Large intestine (tissue), 3 donors: ENCODE results near the gene CKAP2. TPM values are rescaled to one million over a fixed set of nuclear protein-coding genes. Genes with fewer than 3 reads are reported as not detected.
"Not testable (repeated sequence)": the region's sequence is repeated elsewhere in the genome, so short reads cannot be mapped to it uniquely, and the experiment has no call there.

ENCODE experiments used
- DNase-seq, 2 donors: peaks; one replicate each; pipeline versions ENCODE4 v3.0.0 to v3.0.0-alpha.2; 2013
- H3K27ac ChIP-seq: one replicate; pipeline ENCODE4 v1.5.1; 2013; ENCODE audit warnings: low read length
- H3K27me3 ChIP-seq: 2 replicates; pipeline ENCODE4 v1.6.1; 2013; ENCODE audit warnings: low read length; ENCODE audit not compliant: control insufficient read depth, insufficient read depth
- H3K36me3 ChIP-seq: 2 replicates; pipeline ENCODE4 v1.6.1; 2013; ENCODE audit warnings: low read length; ENCODE audit not compliant: control insufficient read depth, insufficient read depth
- H3K4me1 ChIP-seq: one replicate; pipeline ENCODE4 v1.6.1; 2013; ENCODE audit warnings: low read length; ENCODE audit not compliant: control insufficient read depth, insufficient read depth
- H3K4me3 ChIP-seq: one replicate; pipeline ENCODE4 v1.5.1; 2013; ENCODE audit warnings: low read length
- H3K9me3 ChIP-seq: one replicate; pipeline ENCODE4 v1.6.1; 2013; ENCODE audit warnings: mild to moderate bottlenecking, low read depth, low read length, moderate library complexity; ENCODE audit not compliant: control insufficient read depth
- WGBS: methylation state at CpG from one replicate; pipeline ENCODE4 v1.1.5; 2013; ENCODE audit warnings: low lambda C conversion rate; ENCODE audit not compliant: insufficient coverage; 5-methylcytosine and 5-hydroxymethylcytosine counted together
- polyA plus RNA-seq: library from polyadenylated mRNA; unstranded; fragments of 120-200 nt; gene quantifications from one replicate; pipeline ENCODE4 v1.2.1, GENCODE V29; 2013

The CKAP2 gene
- polyA plus RNA-seq, 1 donor, result 30.1 TPM

DNA sequence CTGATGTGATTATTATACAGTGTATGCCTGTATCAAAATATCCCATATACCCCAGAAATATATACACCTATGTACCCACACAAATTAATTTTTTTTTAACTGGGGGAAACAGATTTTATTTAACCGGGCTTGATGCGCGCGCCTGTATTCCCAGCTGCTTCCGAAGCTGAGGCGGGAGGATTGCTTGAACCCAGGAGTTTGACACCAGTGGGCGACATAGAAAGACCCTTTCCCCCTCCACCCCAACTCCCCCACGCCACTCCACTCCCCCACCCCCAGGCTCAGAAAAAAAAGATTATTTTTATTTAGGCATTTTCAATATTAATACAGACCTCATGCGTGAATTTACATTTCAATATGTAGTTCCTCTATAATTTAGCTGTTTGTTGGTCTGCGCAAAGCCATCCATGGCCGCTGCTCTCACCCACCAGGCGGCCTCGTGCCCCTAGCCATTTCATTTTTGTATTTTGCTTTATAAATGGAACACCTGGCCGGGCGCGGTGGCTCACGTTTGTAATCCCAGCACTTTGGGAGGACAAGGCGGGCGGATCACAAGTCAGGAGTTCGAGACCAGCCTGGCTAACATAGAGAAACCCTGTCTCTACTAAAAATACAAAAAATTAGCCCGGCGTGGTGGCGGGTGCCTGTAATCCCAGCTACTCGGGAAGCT, 4.0 kb upstream of the CKAP2 start:
- no CpG with 5 or more reads among the region's 24 CpGs for WGBS
- no peak overlapping the region for H3K27ac ChIP-seq

DNA sequence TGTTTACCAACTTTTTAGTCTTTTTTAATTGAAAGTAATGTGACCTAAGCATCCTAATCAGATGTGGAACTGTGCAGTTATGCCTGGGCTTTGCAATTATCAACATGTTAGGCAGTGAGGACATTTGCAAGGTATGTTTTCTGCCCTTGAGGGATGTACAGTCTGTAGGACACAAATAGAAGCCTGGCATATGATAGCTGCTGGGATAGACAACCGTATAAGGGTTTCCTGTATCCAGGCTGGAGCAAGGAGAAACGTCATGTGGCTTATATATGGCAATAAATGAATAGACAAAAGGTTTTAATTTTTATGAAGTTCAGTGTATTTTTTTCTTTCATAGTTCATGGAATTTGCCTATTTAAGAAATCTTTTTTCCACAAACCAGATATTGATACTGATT, 2.8 kb upstream of the CKAP2 start:
- no peaks in the 10 kb centered on the region for H3K9me3 ChIP-seq
- 100% methylated on average over 1 of the region's 2 CpGs for whole genome bisulfite sequencing

More for the DNA sequence above, 4.0 kb upstream of the CKAP2 start:
- H3K4me1 ChIP-seq, result peaks cover 8% of the 10 kb centered on the region
- DNase-seq, result no peak
- H3K4me3 ChIP-seq, result no peak overlapping the region
- H3K36me3 ChIP-seq, result no peaks in the 10 kb centered on the region
- no peaks in the 10 kb centered on the region for H3K9me3 ChIP-seq
- no peaks in the 10 kb centered on the region for H3K27me3 ChIP-seq

DNA sequence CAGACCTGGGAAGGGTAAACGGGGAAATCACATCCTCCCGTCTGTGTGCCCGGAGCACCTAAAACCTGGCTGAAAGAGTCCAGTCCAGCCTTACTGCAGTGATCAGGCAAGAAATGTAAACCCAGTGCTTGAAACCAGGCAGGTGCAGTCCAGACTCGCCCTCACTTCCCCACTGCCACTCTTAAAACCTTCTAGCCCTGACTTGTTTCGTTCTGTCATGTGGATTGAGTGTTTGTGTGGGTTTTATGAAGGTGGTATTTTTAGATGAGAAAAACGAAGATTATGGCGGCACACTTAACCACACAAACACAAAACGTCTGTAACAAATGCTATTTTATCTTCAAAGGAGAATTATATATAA, 839 bp upstream of the CKAP2 start:
- Histone ChIP-seq H3K27ac (peak overlapping the region; percentile 93), H3K36me3 (peaks cover 3% of the 10 kb centered on the region), H3K4me3 (peak overlapping the region; percentile 61), H3K27me3 (no peaks in the 10 kb centered on the region), H3K4me1 (peaks cover 7% of the 10 kb centered on the region), H3K9me3 (no peaks in the 10 kb centered on the region)
- DNase-seq, result peak; percentile 16 to 55
- whole genome bisulfite sequencing, result 27% methylated on average over 3 of the region's 8 CpGs

More for the DNA sequence above, 2.8 kb upstream of the CKAP2 start:
- no peak for DNase-seq
- H3K27ac ChIP-seq, result no peak overlapping the region
- H3K4me3 ChIP-seq, result no peak overlapping the region
- no peaks in the 10 kb centered on the region for H3K27me3 ChIP-seq
- H3K36me3 ChIP-seq, result peaks cover 3% of the 10 kb centered on the region
- H3K4me1 ChIP-seq, result peaks cover 11% of the 10 kb centered on the region

DNA sequence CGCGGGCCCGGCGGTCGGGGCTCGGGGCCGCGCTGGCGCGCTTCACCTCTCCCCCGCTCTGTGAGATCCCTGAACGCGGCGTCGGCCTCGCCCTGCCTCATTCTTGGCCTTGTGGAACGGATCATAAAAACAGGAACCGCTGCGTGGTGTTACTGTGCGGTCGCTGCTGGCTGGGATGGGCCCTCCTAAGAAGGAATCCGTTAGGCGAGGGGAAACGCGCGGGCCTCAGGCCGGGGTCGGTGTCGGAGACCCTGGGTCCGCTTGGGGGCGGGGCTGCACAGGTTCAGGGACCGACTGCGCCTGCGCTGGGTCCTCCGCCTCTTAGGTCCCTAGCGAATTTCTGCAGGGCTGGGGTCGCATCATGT, 381 bp downstream of the CKAP2 start:
- peak; percentile 72 to 83 for DNase-seq
- no CpG with 5 or more reads among the region's 37 CpGs for WGBS

DNA sequence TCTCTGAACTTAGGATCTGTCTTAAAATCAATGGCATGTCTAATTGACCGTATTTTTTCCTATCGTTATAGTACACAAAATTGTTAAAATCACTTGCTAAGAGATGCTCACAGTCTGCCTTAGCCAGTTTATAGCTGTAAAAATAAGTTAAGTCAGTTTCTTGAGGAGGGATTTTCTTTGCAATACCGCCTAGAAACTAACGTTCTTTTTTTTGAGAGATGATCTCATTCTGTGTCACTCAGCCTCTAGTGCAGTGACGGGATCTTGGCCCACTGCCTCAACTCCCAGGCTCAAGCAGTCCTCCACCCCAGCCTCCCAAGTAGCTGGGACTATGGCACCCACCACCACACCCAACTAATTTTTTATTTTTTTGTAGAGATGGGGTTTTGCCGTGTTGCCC, 4.4 kb downstream of the CKAP2 start:
- Histone ChIP-seq H3K4me3 (no peak overlapping the region), H3K4me1 (peaks cover 3% of the 10 kb centered on the region), H3K9me3 (no peaks in the 10 kb centered on the region), H3K36me3 (peaks cover 27% of the 10 kb centered on the region), H3K27ac (no peak overlapping the region), H3K27me3 (no peaks in the 10 kb centered on the region)
- no peak for DNase-seq
- WGBS, result 100% methylated on average over 2 of the region's 6 CpGs

More for the DNA sequence above, 381 bp downstream of the CKAP2 start:
- peaks cover 4% of the 10 kb centered on the region for H3K36me3 ChIP-seq
- H3K4me1 ChIP-seq, result peaks cover 7% of the 10 kb centered on the region
- H3K4me3 ChIP-seq, result peak overlapping the region; percentile 61
- H3K9me3 ChIP-seq, result no peaks in the 10 kb centered on the region
- H3K27me3 ChIP-seq, result no peaks in the 10 kb centered on the region
- H3K27ac ChIP-seq, result peak overlapping the region; percentile 93

DNA sequence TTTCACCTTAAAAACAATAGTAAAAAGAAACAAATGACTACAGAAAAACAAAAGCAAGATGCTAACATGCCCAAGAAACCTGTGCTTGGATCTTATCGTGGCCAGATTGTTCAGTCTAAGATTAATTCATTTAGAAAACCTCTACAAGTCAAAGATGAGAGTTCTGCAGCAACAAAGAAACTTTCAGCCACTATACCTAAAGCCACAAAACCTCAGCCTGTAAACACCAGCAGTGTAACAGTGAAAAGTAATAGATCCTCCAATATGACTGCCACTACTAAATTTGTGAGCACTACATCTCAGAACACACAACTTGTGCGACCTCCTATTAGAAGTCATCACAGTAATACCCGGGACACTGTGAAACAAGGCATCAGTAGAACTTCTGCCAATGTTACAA, 6.0 kb downstream of the CKAP2 start:
- H3K27me3 ChIP-seq, result no peaks in the 10 kb centered on the region
- no CpG with 5 or more reads among the region's 3 CpGs for WGBS
- no peak for DNase-seq
- H3K4me3 ChIP-seq, result no peak overlapping the region
- H3K4me1 ChIP-seq, result peaks cover 3% of the 10 kb centered on the region
- peaks cover 29% of the 10 kb centered on the region for H3K36me3 ChIP-seq
- H3K27ac ChIP-seq, result no peak overlapping the region
- H3K9me3 ChIP-seq, result no peaks in the 10 kb centered on the region

DNA sequence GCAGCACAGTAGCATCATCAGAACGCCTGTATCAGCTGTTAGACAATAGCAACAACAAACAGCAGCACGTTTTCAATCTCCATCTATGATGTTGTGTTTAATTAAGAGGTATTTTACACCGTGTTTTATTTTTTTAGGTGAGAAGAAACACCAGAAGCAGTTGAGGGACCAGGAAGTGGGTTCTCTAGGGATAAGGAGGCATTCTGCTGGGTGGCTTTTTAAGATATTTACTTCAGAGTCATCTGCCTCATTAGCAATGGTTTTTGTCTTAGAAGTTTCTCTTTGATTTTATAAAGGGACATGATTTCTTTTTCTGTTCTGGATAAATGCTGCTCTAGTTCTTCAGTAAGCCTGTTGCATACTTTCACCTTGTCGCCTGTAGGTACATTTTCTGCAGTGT, 8.2 kb downstream of the CKAP2 start:
- Histone ChIP-seq H3K27ac (no peak overlapping the region), H3K36me3 (peaks cover 41% of the 10 kb centered on the region), H3K27me3 (no peaks in the 10 kb centered on the region), H3K9me3 (no peaks in the 10 kb centered on the region), H3K4me3 (no peak overlapping the region), H3K4me1 (no peaks in the 10 kb centered on the region)
- no CpG with 5 or more reads among the region's 4 CpGs for WGBS
- no peak for DNase-seq

DNA sequence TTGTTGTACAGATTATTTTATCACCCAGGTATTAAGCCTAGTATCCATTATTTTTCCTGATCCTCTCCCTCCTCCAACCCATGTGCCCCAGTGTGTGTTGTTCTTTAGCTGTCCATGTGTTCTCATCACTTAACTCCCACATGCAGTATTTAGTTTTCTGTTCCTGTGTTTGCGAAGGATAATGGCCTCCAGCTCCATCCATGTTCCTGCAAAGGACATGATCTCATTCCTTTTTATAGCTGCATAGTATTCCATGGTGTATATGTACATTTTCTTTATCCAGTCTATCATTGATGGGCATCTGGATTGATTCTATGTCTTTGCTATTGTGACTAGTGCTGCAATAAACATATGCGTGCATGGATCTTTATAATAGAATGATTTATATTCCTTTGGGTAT, 13.2 kb downstream of the CKAP2 start:
- H3K36me3 ChIP-seq, result peaks cover 40% of the 10 kb centered on the region
- not testable (repeated sequence) for H3K9me3 ChIP-seq

DNA sequence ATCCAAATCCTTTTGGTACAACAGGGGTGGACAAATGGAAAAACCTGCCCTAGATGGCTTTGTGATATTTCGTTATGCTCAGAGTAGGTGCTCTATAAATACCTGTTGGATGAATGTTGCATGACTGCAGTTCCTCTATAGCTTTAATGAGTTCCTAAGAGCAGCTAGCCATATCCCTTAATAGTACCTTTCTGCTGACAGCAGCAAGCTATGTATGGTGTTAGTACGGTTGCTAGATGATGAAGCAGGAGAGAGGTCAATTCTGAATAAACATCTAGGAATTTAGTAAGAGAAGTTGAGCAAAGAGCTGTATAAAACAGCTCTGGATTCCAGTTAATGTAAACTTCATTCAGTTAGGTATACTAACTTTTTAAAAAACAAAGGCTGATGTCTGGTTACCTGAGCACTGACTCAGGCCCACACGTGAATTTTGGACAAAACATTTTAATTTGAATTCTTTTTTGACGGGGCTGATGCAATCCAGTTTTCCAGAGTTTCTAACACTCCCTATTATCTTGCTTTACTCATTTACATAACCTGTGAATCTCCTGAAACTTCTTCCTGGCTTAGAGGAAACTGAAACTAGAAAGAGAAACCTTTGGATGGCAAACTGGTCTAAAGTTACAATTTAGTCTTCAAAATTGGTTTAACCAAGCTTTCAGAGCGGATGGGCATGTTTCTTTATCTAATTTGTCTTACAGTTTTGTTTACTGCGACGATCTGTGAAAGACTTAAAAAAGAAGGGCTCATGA, 25.6 kb downstream of the CKAP2 start:
- not testable (repeated sequence) for H3K36me3 ChIP-seq, DNase-seq, H3K27ac ChIP-seq, H3K4me3 ChIP-seq, H3K9me3 ChIP-seq, H3K4me1 ChIP-seq, H3K27me3 ChIP-seq
- 75% methylated on average over 2 of the region's 7 CpGs for WGBS

More for the DNA sequence above, 13.2 kb downstream of the CKAP2 start:
- not testable (repeated sequence) for H3K27ac ChIP-seq, H3K4me3 ChIP-seq, H3K4me1 ChIP-seq, H3K27me3 ChIP-seq, DNase-seq
- no CpG with 5 or more reads among the region's 2 CpGs for WGBS

DNA sequence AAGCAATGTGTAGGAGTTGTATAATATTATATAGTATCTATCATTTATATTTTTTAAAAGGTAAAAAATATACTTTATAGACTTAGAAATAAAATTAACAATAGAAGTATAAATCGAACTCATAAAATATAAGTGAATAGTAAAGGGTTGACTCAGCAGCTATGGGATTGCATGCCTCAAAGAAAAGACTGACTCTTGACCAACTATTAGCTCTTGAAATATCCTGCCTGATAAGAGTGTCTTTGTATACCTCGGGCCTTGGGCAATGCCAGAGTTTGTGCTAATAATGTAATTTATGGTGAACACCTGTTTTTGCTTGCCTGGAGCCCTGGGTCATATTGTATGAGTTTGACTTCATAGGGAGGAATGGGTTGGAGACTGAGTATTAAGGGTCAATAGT, 31.8 kb downstream of the CKAP2 start:
- H3K27me3 ChIP-seq, H3K27ac ChIP-seq, H3K36me3 ChIP-seq, H3K4me1 ChIP-seq, H3K4me3 ChIP-seq, H3K9me3 ChIP-seq, DNase-seq: not testable (repeated sequence)
- WGBS, result no CpG with 5 or more reads among the region's 2 CpGs

DNA sequence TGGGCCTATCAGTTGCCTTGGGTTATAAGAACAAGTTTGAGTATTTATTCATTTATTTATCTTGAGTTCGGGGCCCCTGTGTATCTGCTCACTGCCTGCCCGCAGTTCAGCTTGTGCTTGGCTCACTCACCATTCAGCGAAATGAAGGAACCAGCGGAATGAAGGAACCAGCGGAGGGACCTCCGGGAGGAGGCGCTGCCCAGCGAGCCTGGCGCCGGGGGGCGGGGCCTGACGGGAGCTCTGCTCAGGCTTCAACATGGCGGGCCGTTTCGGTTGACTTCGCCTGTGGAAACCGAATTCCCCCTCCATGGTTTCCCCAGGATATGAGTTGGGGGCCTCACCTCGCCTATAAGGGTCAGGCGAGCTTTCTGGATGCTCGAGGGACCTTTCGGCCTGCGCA, 33.5 kb downstream of the CKAP2 start:
- H3K27ac ChIP-seq, H3K36me3 ChIP-seq, H3K27me3 ChIP-seq, H3K4me1 ChIP-seq, H3K9me3 ChIP-seq, H3K4me3 ChIP-seq, DNase-seq: not testable (repeated sequence)
- whole genome bisulfite sequencing, result no CpG with 5 or more reads among the region's 22 CpGs
